GM12892 (cell line): ENCODE data around the gene UBR3.

Experiments used
- POLR2A ChIP-seq: IDR thresholded peaks from 2 replicates; pipeline ENCODE4 v1.6.1; 2011; ENCODE audit warnings: low read depth, low read length, control low read depth
- POLR2AphosphoS5 ChIP-seq: IDR thresholded peaks from 2 replicates; pipeline ENCODE4 v1.6.1; 2011; ENCODE audit warnings: low read depth, low read length, control low read depth
- TAF1 ChIP-seq: IDR thresholded peaks from 2 replicates; pipeline ENCODE4 v1.6.1; 2011; ENCODE audit warnings: low read depth, mild to moderate bottlenecking, control low read depth, low read length, borderline replicate concordance

- TF ChIP-seq POLR2A (no peak), POLR2AphosphoS5 (no peak), TAF1 (no peak)
These were observed 202.3 kb downstream of the UBR3 start for GRCh38 chr2:170029551-170029950.
